HFFc6 (cell line): Measurements from ENCODE around the gene ODC1. TPM values are rescaled to one million over a fixed set of nuclear protein-coding genes. Genes with fewer than 3 reads are reported as not detected.

ENCODE experiments used
- DNase-seq: peaks from one replicate; pipeline ENCODE4 v3.0.0-alpha.2; 2018
- H3K27ac Mint-ChIP-seq: 2 replicates; pipeline ENCODE4 v1.8.0; 2020; ENCODE audit warnings: mild to moderate bottlenecking, mixed read lengths
- H3K27me3 Mint-ChIP-seq: 2 replicates; pipeline ENCODE4 v1.8.0; 2021; ENCODE audit warnings: mild to moderate bottlenecking, moderate library complexity, mixed read lengths; ENCODE audit not compliant: insufficient read depth
- H3K36me3 Mint-ChIP-seq: 2 replicates; pipeline ENCODE4 v1.8.0; 2021; ENCODE audit warnings: low read depth, mixed read lengths
- H3K4me1 Mint-ChIP-seq: 2 replicates; pipeline ENCODE4 v1.8.0; 2020; ENCODE audit warnings: low read depth, mixed read lengths
- H3K4me3 Mint-ChIP-seq: 2 replicates; pipeline ENCODE4 v1.8.0; 2020; ENCODE audit warnings: mild to moderate bottlenecking, moderate library complexity, mixed read lengths
- H3K9me3 Mint-ChIP-seq: 2 replicates; pipeline ENCODE4 v1.8.0; 2020; ENCODE audit warnings: mild to moderate bottlenecking, mixed read lengths
- total RNA-seq, 6 experiments: library from RNA; stranded (reverse); fragmentation: NEBNext Ultra II Directional; extraction: Animal tissue kit (Norgen Biotek cat#: 25700); gene quantifications; 2 replicates in 1 of 6; 3 replicates in 5 of 6; pipeline ENCODE4 v1.2.3, GENCODE V29; 2021
- TF ChIP-seq, protein P1 (sequence below): fragments of 200-600 bp; sonication (generic); IDR thresholded peaks from 2 replicates; pipeline ENCODE4 v1.5.0; 2021; ENCODE audit warnings: antibody characterized with exemption, mild to moderate bottlenecking

Gene ODC1
- total RNA-seq, 6 experiments from 2014 or later = 116 to 155 (median 143) TPM

DNA sequence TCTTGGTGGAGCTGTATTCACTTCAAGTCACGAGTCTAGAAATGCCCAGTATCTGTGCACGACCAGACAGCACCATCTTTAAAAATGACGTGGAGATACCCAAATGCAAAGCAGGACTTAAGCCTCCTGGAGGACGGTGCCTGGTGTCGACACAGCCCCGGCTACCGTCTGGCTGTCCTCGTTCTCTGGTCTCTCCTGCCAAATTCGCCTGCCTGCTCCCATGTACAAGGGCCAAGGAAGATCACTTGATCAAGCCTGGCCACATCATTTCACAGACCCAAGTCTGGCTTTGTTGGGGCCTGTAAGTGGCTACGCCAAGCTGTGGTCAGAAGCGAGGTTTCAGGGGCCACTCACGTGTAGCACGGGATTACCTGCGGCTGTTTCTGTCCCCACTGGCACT is 9.4 kb downstream of the ODC1 start:
- Mint-ChIP-seq H3K27me3 (peaks cover 6% of the 10 kb centered on the region), H3K9me3 (no peaks in the 10 kb centered on the region), H3K27ac (no peak overlapping the region), H3K4me1 (0 out of 2 replicates have a peak, but pooled peaks cover under 1% of the 10 kb centered on the region), H3K4me3 (no peak overlapping the region), H3K36me3 (peaks cover 25% of the 10 kb centered on the region)
- DNase-seq = no peak
- TF ChIP-seq, protein P1, sequence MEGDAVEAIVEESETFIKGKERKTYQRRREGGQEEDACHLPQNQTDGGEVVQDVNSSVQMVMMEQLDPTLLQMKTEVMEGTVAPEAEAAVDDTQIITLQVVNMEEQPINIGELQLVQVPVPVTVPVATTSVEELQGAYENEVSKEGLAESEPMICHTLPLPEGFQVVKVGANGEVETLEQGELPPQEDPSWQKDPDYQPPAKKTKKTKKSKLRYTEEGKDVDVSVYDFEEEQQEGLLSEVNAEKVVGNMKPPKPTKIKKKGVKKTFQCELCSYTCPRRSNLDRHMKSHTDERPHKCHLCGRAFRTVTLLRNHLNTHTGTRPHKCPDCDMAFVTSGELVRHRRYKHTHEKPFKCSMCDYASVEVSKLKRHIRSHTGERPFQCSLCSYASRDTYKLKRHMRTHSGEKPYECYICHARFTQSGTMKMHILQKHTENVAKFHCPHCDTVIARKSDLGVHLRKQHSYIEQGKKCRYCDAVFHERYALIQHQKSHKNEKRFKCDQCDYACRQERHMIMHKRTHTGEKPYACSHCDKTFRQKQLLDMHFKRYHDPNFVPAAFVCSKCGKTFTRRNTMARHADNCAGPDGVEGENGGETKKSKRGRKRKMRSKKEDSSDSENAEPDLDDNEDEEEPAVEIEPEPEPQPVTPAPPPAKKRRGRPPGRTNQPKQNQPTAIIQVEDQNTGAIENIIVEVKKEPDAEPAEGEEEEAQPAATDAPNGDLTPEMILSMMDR = no peak

DNA sequence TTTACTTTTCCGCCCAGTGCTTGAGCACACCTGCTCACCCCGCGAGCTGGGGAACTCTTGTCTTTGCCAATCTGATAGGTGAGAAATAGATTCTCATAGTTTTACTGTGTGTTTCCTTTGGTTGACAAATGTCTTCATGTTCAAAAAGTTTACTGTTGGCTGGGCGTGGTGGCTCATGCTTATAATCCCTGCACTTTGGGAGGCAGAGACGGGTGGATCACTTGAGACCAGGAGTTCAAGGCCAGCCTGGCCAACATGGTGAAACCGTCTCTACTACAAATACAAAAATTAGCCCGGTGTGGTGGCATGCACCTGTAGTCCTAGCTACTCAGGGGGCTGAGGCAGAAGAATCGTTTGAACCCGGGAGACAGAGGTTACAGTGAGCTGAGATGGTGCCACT is 10.3 kb downstream of the ODC1 start:
- H3K36me3 Mint-ChIP-seq = peaks cover 16% of the 10 kb centered on the region
- no peaks in the 10 kb centered on the region for H3K9me3 Mint-ChIP-seq
- no peak for DNase-seq
- H3K4me3 Mint-ChIP-seq = no peak overlapping the region
- no peaks in the 10 kb centered on the region for H3K4me1 Mint-ChIP-seq
- TF ChIP-seq, protein P1 = no peak
- H3K27ac Mint-ChIP-seq = no peak overlapping the region; the same call in 1 of the 2 replicates
- H3K27me3 Mint-ChIP-seq = peaks cover 6% of the 10 kb centered on the region

DNA sequence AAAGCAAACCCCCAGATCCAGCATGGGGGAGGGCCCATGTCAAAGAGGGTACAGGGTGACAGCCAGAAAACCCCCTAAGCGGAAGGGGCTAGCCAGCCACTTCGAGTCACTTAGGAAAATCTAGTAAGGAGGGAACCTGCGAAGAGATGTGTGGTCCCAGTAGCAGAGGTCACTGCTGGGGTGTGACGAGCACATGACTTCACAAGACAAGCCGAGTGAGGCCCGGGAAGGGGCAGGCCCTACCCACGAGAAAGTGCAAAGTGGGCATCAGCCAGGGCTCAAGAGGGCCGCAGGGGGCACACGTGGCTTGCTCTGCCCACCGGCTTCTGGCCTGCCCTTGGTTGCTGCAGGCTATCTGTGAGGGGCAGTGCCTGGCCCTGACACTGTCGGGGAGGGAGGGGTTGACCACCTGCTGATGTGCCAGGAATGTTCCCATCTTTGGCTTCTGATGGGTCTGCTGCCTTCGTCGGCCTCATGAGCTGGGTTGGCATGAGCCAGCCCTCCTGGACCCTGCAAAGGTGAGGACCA is 11.5 kb downstream of the ODC1 start:
- no peak overlapping the region for H3K27ac Mint-ChIP-seq
- TF ChIP-seq, protein P1 = no peak
- no peaks in the 10 kb centered on the region for H3K4me1 Mint-ChIP-seq
- DNase-seq = no peak
- H3K4me3 Mint-ChIP-seq = no peak overlapping the region
- peaks cover 6% of the 10 kb centered on the region for H3K27me3 Mint-ChIP-seq
- peaks cover 8% of the 10 kb centered on the region for H3K36me3 Mint-ChIP-seq
- H3K9me3 Mint-ChIP-seq = no peaks in the 10 kb centered on the region

DNA sequence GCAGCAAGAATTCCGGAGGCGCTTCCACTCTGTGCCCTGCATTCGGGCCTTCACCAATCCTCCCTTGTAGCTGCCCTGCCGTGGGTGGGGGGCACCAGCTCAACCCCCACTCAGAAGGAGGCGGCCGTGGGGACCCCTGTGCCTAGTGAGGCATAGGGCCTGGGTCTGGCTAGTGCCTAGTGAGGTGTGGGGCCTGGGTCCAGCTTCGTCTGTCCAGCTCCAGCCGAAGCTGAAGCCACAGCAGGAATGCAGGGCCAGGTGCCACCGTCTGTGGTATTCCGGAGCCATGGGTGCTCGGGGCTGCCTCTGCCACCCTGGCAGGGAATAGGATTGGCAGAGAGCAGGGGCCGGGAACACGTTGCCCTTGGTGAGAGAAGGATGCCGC is 12.3 kb downstream of the ODC1 start:
- DNase-seq = no peak
- H3K27ac Mint-ChIP-seq = no peak overlapping the region

DNA sequence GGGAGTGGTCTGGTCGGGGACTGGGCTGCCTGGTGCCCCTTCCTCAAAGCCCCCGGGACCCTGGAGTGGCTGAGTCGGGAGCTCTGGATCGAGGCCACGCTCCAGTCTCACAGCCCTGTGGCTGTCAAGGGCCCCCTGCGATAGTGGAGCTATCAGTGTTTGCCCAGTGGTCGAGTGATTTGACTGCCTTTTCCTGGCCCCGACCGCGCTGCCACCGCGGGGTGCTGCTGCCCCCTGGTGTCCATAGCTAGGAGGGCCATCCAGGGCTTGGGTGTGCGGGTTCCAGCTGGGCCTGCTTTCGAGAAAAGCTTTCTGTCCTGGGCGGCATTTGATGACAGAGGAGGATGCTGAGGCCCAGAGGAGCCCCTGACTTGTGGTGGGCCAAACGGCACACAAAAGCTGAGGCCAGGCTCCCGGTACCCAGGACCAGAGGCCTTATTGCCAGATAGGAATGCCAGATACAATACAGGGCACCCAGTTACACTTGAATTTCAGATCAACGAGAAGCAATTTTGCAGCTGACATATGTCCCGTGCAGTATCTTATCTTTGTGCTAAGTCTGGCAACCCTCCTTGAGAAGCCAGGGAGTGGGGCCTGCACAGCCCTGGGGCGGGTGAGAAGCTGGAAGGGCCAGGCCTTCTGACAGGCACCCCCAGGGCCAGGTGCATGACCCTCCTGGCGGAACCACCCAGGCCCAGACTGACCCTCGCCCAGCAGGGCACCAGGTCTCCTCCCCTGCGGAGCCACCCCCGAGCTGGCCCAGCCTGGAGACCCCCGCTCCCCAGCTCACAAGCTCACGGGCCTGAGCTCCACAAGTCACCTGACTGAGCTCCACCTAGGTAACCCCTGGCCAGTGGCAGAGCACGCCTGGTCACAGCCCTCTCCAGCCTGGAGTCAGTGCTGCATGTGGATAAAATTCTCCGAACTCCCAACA is 13.0 kb downstream of the ODC1 start:
- Mint-ChIP-seq H3K9me3 (no peaks in the 10 kb centered on the region), H3K36me3 (peaks cover 4% of the 10 kb centered on the region; the same call in 1 of the 2 replicates), H3K27me3 (peaks cover 3% of the 10 kb centered on the region), H3K27ac (no peak overlapping the region), H3K4me1 (no peaks in the 10 kb centered on the region), H3K4me3 (no peak overlapping the region)
- DNase-seq = peak; percentile 49
- TF ChIP-seq, protein P1 = peak; percentile 97

More for the DNA sequence above, 12.3 kb downstream of the ODC1 start:
- Mint-ChIP-seq H3K9me3 (no peaks in the 10 kb centered on the region), H3K4me1 (no peaks in the 10 kb centered on the region), H3K36me3 (peaks cover 4% of the 10 kb centered on the region; the same call in 1 of the 2 replicates), H3K27me3 (peaks cover 3% of the 10 kb centered on the region), H3K4me3 (no peak overlapping the region)
- TF ChIP-seq, protein P1 = no peak
